Hematopoietic multipotent progenitor cell treated with erythropoietin and hydrocortisone succinate and interleukin-3 and kit ligand, for 6 days (in vitro differentiated cells): ENCODE results near the gene RHOC.

ENCODE experiments used
- DNase-seq: peaks from one replicate; pipeline ENCODE4 v3.0.0-alpha.2; 2015

RHOC gene

GRCh38 chr1:112675728-112676381, 31.1 kb downstream of the RHOC start:
- no peak for DNase-seq

GRCh38 chr1:112674986-112675727, 31.8 kb downstream of the RHOC start:
- peak; percentile 55 for DNase-seq

- peak; percentile 84 for DNase-seq
Measured at GRCh38 chr1:112674440-112674985, 32.4 kb downstream of the RHOC start, which contains the start of gene MOV10. Gene MOV10 (plus strand): TSS chr1:112674659. CDS start chr1:112674913, 254 bp downstream.

GRCh38 chr1:112673592-112674439, 33.1 kb downstream of the RHOC start:
- DNase-seq = peak; percentile 59

GRCh38 chr1:112672842-112673241, 34.1 kb downstream of the RHOC start:
- no peak for DNase-seq

- no peak for DNase-seq
Measured at GRCh38 chr1:112672009-112672408, 34.9 kb downstream of the RHOC start.

GRCh38 chr1:112666946-112667345, 40.0 kb downstream of the RHOC start:
- no peak for DNase-seq

- no peak for DNase-seq
Measured at GRCh38 chr1:112665857-112666256, 41.1 kb downstream of the RHOC start.

- no peak for DNase-seq
Measured at GRCh38 chr1:112651205-112651604, 55.7 kb downstream of the RHOC start.
